Astrocyte (in vitro differentiated cells and primary cell): Measurements from ENCODE around the gene TMEM217. TPM values are rescaled to one million over a fixed set of nuclear protein-coding genes. Genes with fewer than 3 reads are reported as not detected.

Experiments
- DNase-seq: peaks from one replicate; pipeline ENCODE4 v3.0.0-alpha.2; 2010; ENCODE audit warnings: low read depth
- FAIRE-seq: peaks from 2 replicates; lab custom pipeline; 2011; peaks lifted over from hg19 to GRCh38; lab: Jason Lieb, UNC
- H2AFZ ChIP-seq: 2 replicates; pipeline ENCODE4 v1.6.0; 2012; ENCODE audit warnings: low read depth, low read length, inconsistent platforms
- H3K27ac ChIP-seq: 2 replicates; pipeline ENCODE4 v1.5.1; 2011; ENCODE audit warnings: low read depth, low read length, inconsistent platforms
- H3K27me3 ChIP-seq: 2 replicates; pipeline ENCODE4 v1.6.0; 2011; ENCODE audit warnings: low read length, inconsistent platforms; ENCODE audit not compliant: insufficient read depth
- H3K36me3 ChIP-seq: 2 replicates; pipeline ENCODE4 v1.5.1; 2011; ENCODE audit warnings: low read length, inconsistent platforms; ENCODE audit not compliant: insufficient read depth
- H3K4me1 ChIP-seq: 2 replicates; pipeline ENCODE4 v1.5.1; 2011; ENCODE audit warnings: low read length, inconsistent platforms; ENCODE audit not compliant: insufficient read depth
- H3K4me2 ChIP-seq: 2 replicates; pipeline ENCODE4 v1.6.0; 2012; ENCODE audit warnings: low read length, inconsistent platforms
- H3K4me3 ChIP-seq: 2 replicates; pipeline ENCODE4 v1.5.1; 2011; ENCODE audit warnings: low read depth, mild to moderate bottlenecking, low read length, inconsistent platforms; ENCODE audit not compliant: insufficient read depth
- H3K79me2 ChIP-seq: 2 replicates; pipeline ENCODE4 v1.6.0; 2012; ENCODE audit warnings: mild to moderate bottlenecking, low read length, inconsistent platforms; ENCODE audit not compliant: insufficient read depth
- H3K9ac ChIP-seq: 2 replicates; pipeline ENCODE4 v1.6.0; 2012; ENCODE audit warnings: mild to moderate bottlenecking, low read length, inconsistent platforms
- H3K9me3 ChIP-seq: 2 replicates; pipeline ENCODE4 v1.5.1; 2012; ENCODE audit warnings: low read depth, mild to moderate bottlenecking, low read length, inconsistent platforms; ENCODE audit not compliant: insufficient read depth
- H4K20me1 ChIP-seq: 2 replicates; pipeline ENCODE4 v1.6.0; 2012; ENCODE audit warnings: low read length, inconsistent platforms; ENCODE audit not compliant: insufficient read depth
- H3K27ac Mint-ChIP-seq: one replicate; pipeline ENCODE4 v1.8.0; 2021; ENCODE audit warnings: mild to moderate bottlenecking, mixed read lengths; ENCODE audit not compliant: unreplicated experiment
- H3K27me3 Mint-ChIP-seq: one replicate; pipeline ENCODE4 v1.8.0; 2021; ENCODE audit warnings: low read depth, mixed read lengths; ENCODE audit not compliant: unreplicated experiment
- H3K36me3 Mint-ChIP-seq: one replicate; pipeline ENCODE4 v1.8.0; 2021; ENCODE audit warnings: low read depth, mixed read lengths; ENCODE audit not compliant: unreplicated experiment
- H3K4me1 Mint-ChIP-seq: one replicate; pipeline ENCODE4 v1.8.0; 2021; ENCODE audit warnings: low read depth, mixed read lengths; ENCODE audit not compliant: unreplicated experiment
- H3K4me3 Mint-ChIP-seq: one replicate; pipeline ENCODE4 v1.8.0; 2021; ENCODE audit warnings: mild to moderate bottlenecking, moderate library complexity, mixed read lengths; ENCODE audit not compliant: unreplicated experiment
- H3K9me3 Mint-ChIP-seq: one replicate; pipeline ENCODE4 v1.8.0; 2021; ENCODE audit warnings: mild to moderate bottlenecking, mixed read lengths; ENCODE audit not compliant: unreplicated experiment
- EZH2 ChIP-seq: IDR thresholded peaks from 2 replicates; pipeline ENCODE4 v1.6.1; 2012; ENCODE audit warnings: mild to moderate bottlenecking, low read length, inconsistent platforms; ENCODE audit not compliant: insufficient read depth
- total RNA-seq: library from RNA; stranded (reverse); gene quantifications from 2 replicates; pipeline ENCODE4 v1.2.1, GENCODE V29; 2021
- TF ChIP-seq, protein P1 (sequence below): IDR thresholded peaks from 2 replicates; pipeline ENCODE4 v1.5.1; 2011; ENCODE audit warnings: low read depth, mild to moderate bottlenecking, inconsistent platforms, low read length, moderate library complexity; ENCODE audit not compliant: insufficient read depth

TMEM217 gene
- total RNA-seq, 1 donor from 2014 or later, result 7.3 TPM

DNA sequence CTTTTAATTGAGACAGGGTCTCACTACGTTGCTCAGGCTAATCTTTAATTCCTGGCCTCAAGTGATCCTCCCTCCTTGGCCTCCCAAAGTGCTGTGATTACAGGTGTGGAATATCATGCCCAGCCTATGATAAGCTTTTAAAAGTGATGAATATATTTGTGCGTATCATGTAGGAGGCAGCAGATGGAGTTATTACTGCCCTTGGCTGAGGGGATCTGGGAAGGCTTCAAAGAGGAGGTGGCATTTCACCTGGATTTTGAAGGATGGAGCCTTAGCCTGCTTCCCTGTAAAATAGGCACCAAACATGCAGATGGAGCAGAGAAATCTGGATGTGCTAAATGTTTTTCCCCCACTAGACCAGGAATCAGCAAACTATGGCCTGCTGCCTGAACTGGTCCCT lies 77.9 kb downstream of the TMEM217 start:
- Histone ChIP-seq H3K27me3 (no peaks in the 10 kb centered on the region), H3K4me2 (no peak overlapping the region), H3K27ac (no peak overlapping the region), H3K36me3 (peaks cover 4% of the 10 kb centered on the region), H3K9me3 (no peaks in the 10 kb centered on the region), H3K79me2 (no peaks in the 10 kb centered on the region), H3K4me3 (no peak overlapping the region), H3K4me1 (no peaks in the 10 kb centered on the region), H4K20me1 (no peaks in the 10 kb centered on the region), H2AFZ (no peak overlapping the region), H3K9ac (no peak overlapping the region)
- Mint-ChIP-seq H3K4me3 (no peak overlapping the region), H3K36me3 (peaks cover 3% of the 10 kb centered on the region), H3K27me3 (no peaks in the 10 kb centered on the region), H3K9me3 (no peaks in the 10 kb centered on the region), H3K27ac (no peak overlapping the region), H3K4me1 (no peaks in the 10 kb centered on the region)
- no peak for TF ChIP-seq EZH2
- TF ChIP-seq, protein P1, sequence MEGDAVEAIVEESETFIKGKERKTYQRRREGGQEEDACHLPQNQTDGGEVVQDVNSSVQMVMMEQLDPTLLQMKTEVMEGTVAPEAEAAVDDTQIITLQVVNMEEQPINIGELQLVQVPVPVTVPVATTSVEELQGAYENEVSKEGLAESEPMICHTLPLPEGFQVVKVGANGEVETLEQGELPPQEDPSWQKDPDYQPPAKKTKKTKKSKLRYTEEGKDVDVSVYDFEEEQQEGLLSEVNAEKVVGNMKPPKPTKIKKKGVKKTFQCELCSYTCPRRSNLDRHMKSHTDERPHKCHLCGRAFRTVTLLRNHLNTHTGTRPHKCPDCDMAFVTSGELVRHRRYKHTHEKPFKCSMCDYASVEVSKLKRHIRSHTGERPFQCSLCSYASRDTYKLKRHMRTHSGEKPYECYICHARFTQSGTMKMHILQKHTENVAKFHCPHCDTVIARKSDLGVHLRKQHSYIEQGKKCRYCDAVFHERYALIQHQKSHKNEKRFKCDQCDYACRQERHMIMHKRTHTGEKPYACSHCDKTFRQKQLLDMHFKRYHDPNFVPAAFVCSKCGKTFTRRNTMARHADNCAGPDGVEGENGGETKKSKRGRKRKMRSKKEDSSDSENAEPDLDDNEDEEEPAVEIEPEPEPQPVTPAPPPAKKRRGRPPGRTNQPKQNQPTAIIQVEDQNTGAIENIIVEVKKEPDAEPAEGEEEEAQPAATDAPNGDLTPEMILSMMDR, result no peak
- DNase-seq (no peak), FAIRE-seq (no peak)

DNA sequence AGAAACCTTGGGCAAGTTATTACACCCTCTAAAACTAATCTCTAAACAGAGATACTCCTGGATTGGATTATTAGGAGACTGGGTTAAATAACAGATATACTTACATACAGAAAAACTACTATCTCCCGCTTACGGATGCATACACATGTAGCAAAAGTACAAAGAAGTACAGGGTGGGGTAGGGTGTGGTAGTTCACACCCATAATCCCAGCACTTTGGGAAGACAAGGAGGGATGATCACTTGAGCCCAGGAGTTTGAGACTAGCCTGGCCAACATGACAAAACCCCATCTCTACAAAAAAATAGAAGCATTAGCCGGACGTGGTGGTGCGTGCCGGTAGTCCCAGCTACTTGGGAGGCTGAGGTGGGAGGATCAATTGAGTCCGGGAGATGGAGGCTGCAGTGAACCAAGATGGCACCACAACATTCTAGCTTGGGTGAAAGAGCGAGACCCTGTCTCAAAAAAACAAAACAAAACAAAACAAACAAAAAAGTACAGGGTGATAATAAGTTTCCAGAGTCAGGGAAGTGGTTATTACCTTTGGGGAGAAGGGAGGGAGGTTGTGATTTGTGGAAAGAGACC lies 79.9 kb downstream of the TMEM217 start:
- no peak overlapping the region for H3K9ac ChIP-seq
- no peak overlapping the region for H3K4me2 ChIP-seq
- H3K36me3 ChIP-seq, result peaks cover 22% of the 10 kb centered on the region
- no peak overlapping the region for H3K4me3 ChIP-seq
- H4K20me1 ChIP-seq, result peaks cover 16% of the 10 kb centered on the region
- TF ChIP-seq, protein P1, result no peak
- TF ChIP-seq EZH2, result no peak
- Mint-ChIP-seq H3K27ac (no peak overlapping the region), H3K4me1 (peaks cover 12% of the 10 kb centered on the region), H3K27me3 (no peaks in the 10 kb centered on the region), H3K4me3 (no peak overlapping the region), H3K9me3 (no peaks in the 10 kb centered on the region), H3K36me3 (peaks cover 9% of the 10 kb centered on the region)
- DNase-seq (no peak), FAIRE-seq (no peak)
- no peaks in the 10 kb centered on the region for H3K27me3 ChIP-seq
- H3K4me1 ChIP-seq, result no peaks in the 10 kb centered on the region
- no peak overlapping the region for H2AFZ ChIP-seq
- no peak overlapping the region for H3K27ac ChIP-seq
- no peaks in the 10 kb centered on the region for H3K9me3 ChIP-seq
- H3K79me2 ChIP-seq, result peaks cover 6% of the 10 kb centered on the region
